HepG2 (cell line): ENCODE measurements around the gene DUOXA1. TPM values are rescaled to one million over a fixed set of nuclear protein-coding genes. Genes with fewer than 3 reads are reported as not detected.

ENCODE experiments used
- ATAC-seq: fragments of 200-7000 bp; cut with Tn5 transposase; 3 replicates; pipeline ENCODE4 v1.9.1; 2020; ENCODE audit warnings: mild to moderate bottlenecking, moderate library complexity
- BruUV-seq: library from RNA; stranded (reverse); fragments of 400-500 nt; replicated peaks from 2 replicates; lab custom pipeline; 2021; lab: Mats Ljungman, UMichigan
- CTCF ChIA-PET: fragments of 300-600 bp; formaldehyde crosslinking; extraction: SDS; loops from one replicate; lab custom pipeline; 2021; ENCODE audit warnings: low total read pairs, inconsistent platforms, low intra/inter-chr PET ratio; lab: Yijun Ruan, JAX
- POLR2A ChIA-PET: fragments of 350-600 bp; sonication (Branson Sonifier 250); formaldehyde crosslinking; loops from one replicate; lab custom pipeline; 2020; ENCODE audit warnings: antibody characterized with exemption, inconsistent platforms; lab: Yijun Ruan, JAX
- DNase-seq: peaks from one replicate; pipeline ENCODE4 v3.0.0-alpha.2; 2015; ENCODE audit warnings: low spot score
- FAIRE-seq: peaks from 3 replicates; lab custom pipeline; 2011; peaks lifted over from hg19 to GRCh38; lab: Jason Lieb, UNC
- H2AFZ ChIP-seq: one replicate; pipeline ENCODE4 v1.6.1; 2011; ENCODE audit warnings: low read length, inconsistent platforms
- H3K27ac ChIP-seq: fragments of 300-600 bp; 3 replicates; pipeline ENCODE4 v1.8.0; 2011; ENCODE audit warnings: mixed run types, mild to moderate bottlenecking, mixed read lengths, low read length, inconsistent platforms; ENCODE audit not compliant: insufficient read depth; ENCODE audit errors: extremely low read length
- H3K27me3 ChIP-seq, 2 experiments: fragments of 200-600 bp in 1 of 2; 2 replicates in 1 of 2; 3 replicates in 1 of 2; pipeline versions ENCODE4 v1.6.0 to v1.8.0; 2011; ENCODE audit warnings: low read length in 2 of 2, mild to moderate bottlenecking in 2 of 2, moderate library complexity in 2 of 2, inconsistent platforms in 1 of 2; ENCODE audit not compliant: insufficient read depth in 2 of 2, control insufficient read depth in 1 of 2
- H3K36me3 ChIP-seq, 2 experiments: fragments of 200-600 bp in 1 of 2; replicated peaks in 1 of 2; 2 replicates in 1 of 2; 3 replicates in 1 of 2; pipeline versions ENCODE4 v1.5.1 to v1.8.0; 2011; ENCODE audit warnings: low read length in 2 of 2, inconsistent platforms in 1 of 2; ENCODE audit not compliant: insufficient read depth in 2 of 2, control insufficient read depth in 1 of 2
- H3K4me1 ChIP-seq: 2 replicates; pipeline ENCODE4 v1.5.1; 2012; ENCODE audit warnings: low read length, inconsistent platforms; ENCODE audit not compliant: insufficient read depth
- H3K4me2 ChIP-seq: 2 replicates; pipeline ENCODE4 v1.6.0; 2011; ENCODE audit warnings: low read depth, low read length, inconsistent platforms
- H3K4me3 ChIP-seq, 3 experiments: fragments of 200-600 bp in 1 of 3; sonication (generic), shearing (Covaris generic) in 1 of 3; replicated peaks in 1 of 3; 2 replicates each; pipeline ENCODE4 v1.5.1; 2011 to 2016; ENCODE audit warnings: low read length in 3 of 3, inconsistent platforms in 2 of 3, low read depth in 2 of 3, mild to moderate bottlenecking in 2 of 3, control low read depth in 1 of 3, mixed read lengths in 1 of 3; ENCODE audit not compliant: insufficient read depth in 1 of 3
- H3K79me2 ChIP-seq: one replicate; pipeline ENCODE4 v1.6.1; 2011; ENCODE audit warnings: low read length, inconsistent platforms; ENCODE audit not compliant: insufficient read depth
- H3K9ac ChIP-seq: 2 replicates; pipeline ENCODE4 v1.6.0; 2011; ENCODE audit warnings: mild to moderate bottlenecking, low read depth, low read length, inconsistent platforms; ENCODE audit not compliant: insufficient read depth
- H3K9me3 ChIP-seq: 2 replicates; pipeline ENCODE4 v1.5.1; 2012; ENCODE audit warnings: mild to moderate bottlenecking, low read length
- H4K20me1 ChIP-seq: 2 replicates; pipeline ENCODE4 v1.6.0; 2011; ENCODE audit warnings: inconsistent platforms, mild to moderate bottlenecking, low read length, moderate library complexity; ENCODE audit not compliant: insufficient read depth
- FOSL2 ChIP-seq: sonication (generic); formaldehyde crosslinking; IDR thresholded peaks from 2 replicates; pipeline ENCODE4 v1.4.0; 2020; ENCODE audit warnings: missing genetic modification reagents
- HNF1B ChIP-seq: sonication (generic); formaldehyde crosslinking; IDR thresholded peaks from 2 replicates; pipeline ENCODE4 v1.5.1; 2020; ENCODE audit warnings: mild to moderate bottlenecking, moderate library complexity, missing genetic modification reagents
- MATR3 ChIP-seq: sonication (generic); formaldehyde crosslinking; IDR thresholded peaks from 2 replicates; pipeline ENCODE4 v1.4.0; 2020; ENCODE audit warnings: missing genetic modification reagents
- NR2F2 ChIP-seq: IDR thresholded peaks from 2 replicates; pipeline ENCODE4 v1.6.1; 2012; ENCODE audit warnings: low read depth, inconsistent platforms, borderline replicate concordance
- SMAD9 ChIP-seq: sonication (generic); formaldehyde crosslinking; IDR thresholded peaks from 2 replicates; pipeline ENCODE4 v1.5.1; 2020; ENCODE audit warnings: mild to moderate bottlenecking, missing genetic modification reagents
- SMYD3 ChIP-seq: sonication (generic); formaldehyde crosslinking; IDR thresholded peaks from 2 replicates; pipeline ENCODE4 v1.8.1; 2023; ENCODE audit warnings: mild to moderate bottlenecking, missing genetic modification reagents
- YEATS2 ChIP-seq: sonication (generic); formaldehyde crosslinking; IDR thresholded peaks from 2 replicates; pipeline ENCODE4 v1.4.0; 2020; ENCODE audit warnings: missing genetic modification reagents, borderline replicate concordance
- ZBTB10 ChIP-seq: sonication (generic); formaldehyde crosslinking; IDR thresholded peaks from 2 replicates; pipeline ENCODE4 v1.4.0; 2020; ENCODE audit warnings: missing genetic modification reagents, borderline replicate concordance
- ZBTB20 ChIP-seq: sonication (generic); formaldehyde crosslinking; IDR thresholded peaks from 2 replicates; pipeline ENCODE4 v1.8.1; 2023; ENCODE audit warnings: missing genetic modification reagents, low read depth, mild to moderate bottlenecking, borderline replicate concordance
- ZNF33A ChIP-seq: sonication (generic); formaldehyde crosslinking; IDR thresholded peaks from 2 replicates; pipeline ENCODE4 v1.5.1; 2020; ENCODE audit warnings: missing genetic modification reagents, mild to moderate bottlenecking, moderate library complexity, borderline replicate concordance
- ZNF510 ChIP-seq: sonication (generic); formaldehyde crosslinking; IDR thresholded peaks from 2 replicates; pipeline ENCODE4 v1.4.0; 2020; ENCODE audit warnings: low read depth, mild to moderate bottlenecking, missing genetic modification reagents
- ZNF547 ChIP-seq: sonication (generic); formaldehyde crosslinking; IDR thresholded peaks from 2 replicates; pipeline ENCODE4 v1.5.1; 2020; ENCODE audit warnings: mild to moderate bottlenecking, missing genetic modification reagents
- ZNF674 ChIP-seq: sonication (generic); formaldehyde crosslinking; IDR thresholded peaks from 2 replicates; pipeline ENCODE4 v1.5.0; 2020; ENCODE audit warnings: low read depth, mild to moderate bottlenecking, missing genetic modification reagents
- in situ Hi-C: cut with HindIII; loops from 2 replicates; pipeline ENCODE4 v1.10.0; 2017; ENCODE audit warnings: low pct_unique_long_range_greater_than_20kb; ENCODE audit not compliant: extremely low pct_ligation_motif_present
- intact Hi-C: fragments of 100-400 bp; cut with micrococcal nuclease; formaldehyde crosslinking; loops from one replicate; pipeline ENCODE4 v1.10.0; 2022; ENCODE audit not compliant: unreplicated experiment
- polyA plus RNA-seq, 8 experiments: library from polyadenylated mRNA; depleted of rRNA in 3 of 8; stranded (reverse) in 7 of 8; unstranded in 1 of 8; fragments of >200 nt; fragmentation: Illumina TruSeq in 4 of 8; extraction: Trizol in 4 of 8; gene quantifications; 2 replicates each; pipeline versions ENCODE4 v1.2.1 to v1.2.3, GENCODE V29; 2011 to 2016; ENCODE audit warnings: low read depth in 4 of 8, missing spikeins in 1 of 8, mixed read lengths in 1 of 8; ENCODE audit not compliant: insufficient read depth in 1 of 8
- total RNA-seq, 5 experiments: library from RNA; depleted of rRNA; stranded (reverse); fragments of >200 nt; fragmentation: Illumina TruSeq; extraction: Trizol; gene quantifications; 2 replicates each; pipeline ENCODE4 v1.2.3, GENCODE V29; 2016; ENCODE audit warnings: low read depth in 1 of 5
- TF ChIP-seq, protein P1 (sequence below): sonication (generic); formaldehyde crosslinking; IDR thresholded peaks from 2 replicates; pipeline ENCODE4 v1.9.0; 2021; ENCODE audit warnings: missing genetic modification reagents, borderline replicate concordance

Gene DUOXA1
- total and polyA plus RNA-seq, 2 of the 13 experiments (the other 11 are each of a cell fraction or from before 2014, with no cell fraction given): not detected

- TF ChIP-seq ZNF674 (no peak), ZBTB20 (CRISPR knock-in tag) (no peak), SMAD9 (CRISPR knock-in tag) (no peak), ZNF510 (CRISPR knock-in tag) (no peak), YEATS2 (CRISPR knock-in tag) (no peak), HNF1B (CRISPR knock-in tag) (no peak), NR2F2 (no peak), SMYD3 (CRISPR knock-in tag) (no peak)
Measured at GRCh38 chr15:45126535-45127158, 3.0 kb downstream of the DUOXA1 start (continued).

- CTCF ChIA-PET: no interaction called here
- POLR2A ChIA-PET: no interaction called here
- TF ChIP-seq, protein P1, sequence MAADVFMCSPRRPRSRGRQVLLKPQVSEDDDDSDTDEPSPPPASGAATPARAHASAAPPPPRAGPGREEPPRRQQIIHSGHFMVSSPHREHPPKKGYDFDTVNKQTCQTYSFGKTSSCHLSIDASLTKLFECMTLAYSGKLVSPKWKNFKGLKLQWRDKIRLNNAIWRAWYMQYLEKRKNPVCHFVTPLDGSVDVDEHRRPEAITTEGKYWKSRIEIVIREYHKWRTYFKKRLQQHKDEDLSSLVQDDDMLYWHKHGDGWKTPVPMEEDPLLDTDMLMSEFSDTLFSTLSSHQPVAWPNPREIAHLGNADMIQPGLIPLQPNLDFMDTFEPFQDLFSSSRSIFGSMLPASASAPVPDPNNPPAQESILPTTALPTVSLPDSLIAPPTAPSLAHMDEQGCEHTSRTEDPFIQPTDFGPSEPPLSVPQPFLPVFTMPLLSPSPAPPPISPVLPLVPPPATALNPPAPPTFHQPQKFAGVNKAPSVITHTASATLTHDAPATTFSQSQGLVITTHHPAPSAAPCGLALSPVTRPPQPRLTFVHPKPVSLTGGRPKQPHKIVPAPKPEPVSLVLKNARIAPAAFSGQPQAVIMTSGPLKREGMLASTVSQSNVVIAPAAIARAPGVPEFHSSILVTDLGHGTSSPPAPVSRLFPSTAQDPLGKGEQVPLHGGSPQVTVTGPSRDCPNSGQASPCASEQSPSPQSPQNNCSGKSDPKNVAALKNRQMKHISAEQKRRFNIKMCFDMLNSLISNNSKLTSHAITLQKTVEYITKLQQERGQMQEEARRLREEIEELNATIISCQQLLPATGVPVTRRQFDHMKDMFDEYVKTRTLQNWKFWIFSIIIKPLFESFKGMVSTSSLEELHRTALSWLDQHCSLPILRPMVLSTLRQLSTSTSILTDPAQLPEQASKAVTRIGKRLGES (CRISPR knock-in tag): no peak
- TF ChIP-seq ZNF547 (no peak), ZNF33A (no peak), FOSL2 (CRISPR knock-in tag) (no peak), ZBTB10 (no peak), MATR3 (CRISPR knock-in tag) (no peak)
Measured at GRCh38 chr15:45123397-45123796, 6.3 kb downstream of the DUOXA1 start.

More at GRCh38 chr15:45123397-45123796, 6.3 kb downstream of the DUOXA1 start:
- no peak overlapping the region for H3K9ac ChIP-seq
- no peak overlapping the region for H2AFZ ChIP-seq
- H3K36me3 ChIP-seq: no peaks in the 10 kb centered on the region
- no peak for DNase-seq
- BruUV-seq: no TSS peak
- H3K4me1 ChIP-seq: no peaks in the 10 kb centered on the region
- no peaks in the 10 kb centered on the region for H3K9me3 ChIP-seq
- no peak overlapping the region for H3K27ac ChIP-seq
- H3K4me2 ChIP-seq: no peak overlapping the region
- intact Hi-C loops (no loop called here), in situ Hi-C loops (loop anchor here (10.0 kb wide), 2 partner anchors 59 to 159 kb away; no protein-coding TSS in a partner anchor)
- no peak for ATAC-seq
- FAIRE-seq: no peak
- no peaks in the 10 kb centered on the region for H3K79me2 ChIP-seq
- H3K27me3 ChIP-seq: peaks cover 0 to 3% of the 10 kb centered on the region in 2 experiments; a peak in 3 of 5 replicates
- no peak overlapping the region for H3K4me3 ChIP-seq
- no peaks in the 10 kb centered on the region for H4K20me1 ChIP-seq
